HG02884 (cell line): Measurements from ENCODE around the gene FER.
"Not testable (repeated sequence)": the region's sequence is repeated elsewhere in the genome, so short reads cannot be mapped to it uniquely, and the experiment has no call there.

ENCODE experiments used
- ATAC-seq: cut with Tn5 transposase; IDR thresholded peaks from one replicate; pipeline ENCODE4 v1.9.1; 2021; ENCODE audit warnings: mild to moderate bottlenecking, moderate library complexity; ENCODE audit not compliant: unreplicated experiment

FER gene

DNA sequence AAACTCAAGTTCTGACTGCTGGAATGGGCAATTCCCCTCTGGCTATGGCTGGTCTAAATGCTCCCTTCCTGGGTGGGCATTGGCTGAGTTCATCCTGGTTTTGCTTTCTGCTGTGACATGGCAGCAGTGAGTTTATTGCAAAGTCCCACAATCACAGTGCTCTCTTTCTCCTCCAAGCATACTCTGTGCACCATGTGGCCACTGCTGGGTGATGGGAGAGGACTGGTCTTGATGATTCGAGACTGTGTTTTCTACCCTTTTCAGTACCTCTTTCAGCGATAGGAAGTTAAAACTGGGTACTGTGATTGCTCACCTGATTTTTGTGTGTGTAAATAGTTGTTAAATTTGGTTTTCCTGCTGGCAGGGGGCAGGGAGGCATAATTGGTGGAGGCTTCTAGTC, 49.7 kb downstream of the FER start:
- ATAC-seq: no peak

GRCh38 chr5:108797986-108798385, 50.3 kb downstream of the FER start:
- ATAC-seq: no peak

GRCh38 chr5:108798513-108799265, 51.0 kb downstream of the FER start:
- no peak for ATAC-seq

DNA sequence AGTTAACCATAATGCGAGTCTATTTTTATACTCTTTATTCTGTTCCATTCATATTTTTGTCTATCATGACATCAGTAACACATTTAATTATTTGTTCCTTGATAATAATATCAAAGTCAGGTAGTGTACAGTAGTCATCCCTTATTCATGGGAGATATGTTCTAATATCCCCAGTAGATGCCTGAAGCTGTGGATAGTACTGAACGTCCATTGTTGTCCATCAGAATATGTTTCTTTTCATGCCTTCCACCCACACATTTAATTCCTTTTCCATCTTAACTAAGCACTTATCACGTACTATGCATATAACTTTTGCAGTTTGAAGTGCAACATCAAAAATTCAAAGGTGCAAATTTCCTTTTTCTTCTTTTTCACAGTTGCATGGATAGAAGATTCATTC, 53.6 kb downstream of the FER start:
- ATAC-seq: no peak

DNA sequence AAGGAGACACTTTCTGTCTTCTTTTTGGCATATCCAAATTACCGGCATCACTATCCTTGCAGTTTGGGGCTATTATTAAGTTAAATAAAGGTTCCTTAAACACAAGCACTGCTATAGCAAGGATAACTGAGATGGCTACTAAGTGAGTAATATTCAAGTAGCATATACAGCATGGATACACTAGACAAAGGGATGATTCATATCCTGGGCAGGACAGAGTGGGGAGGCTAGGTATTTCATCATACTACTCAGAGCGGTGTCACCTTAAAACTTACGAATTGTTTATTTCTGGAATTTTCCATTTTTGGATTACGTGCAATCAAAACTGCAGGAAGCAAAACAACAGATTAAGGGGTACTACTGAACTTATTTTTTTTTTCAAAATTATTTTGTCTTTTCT, 54.1 kb downstream of the FER start:
- no peak for ATAC-seq

- no peak for ATAC-seq
Observed at GRCh38 chr5:108810717-108811116, 63.0 kb downstream of the FER start.

DNA sequence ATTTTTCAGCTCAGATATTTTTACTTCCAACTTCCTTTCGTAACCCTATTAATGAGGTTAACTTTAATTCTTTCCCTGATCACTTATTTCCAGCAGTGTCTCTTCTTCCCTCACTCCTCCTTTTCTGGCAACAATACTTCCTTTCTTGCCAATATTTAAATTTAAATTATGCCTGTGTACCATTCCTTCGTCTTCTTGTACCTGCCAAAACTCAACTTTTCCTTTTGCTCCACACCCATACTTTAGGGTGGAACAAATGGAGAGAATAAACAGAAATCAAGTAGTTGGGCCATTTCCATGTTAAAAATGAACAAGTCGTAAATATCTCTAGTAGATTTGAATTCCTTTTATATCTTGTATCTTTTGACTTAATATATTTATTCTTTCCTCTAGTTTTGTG, 66.0 kb downstream of the FER start:
- ATAC-seq: no peak

- no peak for ATAC-seq
Observed at GRCh38 chr5:108814551-108814950, 66.9 kb downstream of the FER start.

DNA sequence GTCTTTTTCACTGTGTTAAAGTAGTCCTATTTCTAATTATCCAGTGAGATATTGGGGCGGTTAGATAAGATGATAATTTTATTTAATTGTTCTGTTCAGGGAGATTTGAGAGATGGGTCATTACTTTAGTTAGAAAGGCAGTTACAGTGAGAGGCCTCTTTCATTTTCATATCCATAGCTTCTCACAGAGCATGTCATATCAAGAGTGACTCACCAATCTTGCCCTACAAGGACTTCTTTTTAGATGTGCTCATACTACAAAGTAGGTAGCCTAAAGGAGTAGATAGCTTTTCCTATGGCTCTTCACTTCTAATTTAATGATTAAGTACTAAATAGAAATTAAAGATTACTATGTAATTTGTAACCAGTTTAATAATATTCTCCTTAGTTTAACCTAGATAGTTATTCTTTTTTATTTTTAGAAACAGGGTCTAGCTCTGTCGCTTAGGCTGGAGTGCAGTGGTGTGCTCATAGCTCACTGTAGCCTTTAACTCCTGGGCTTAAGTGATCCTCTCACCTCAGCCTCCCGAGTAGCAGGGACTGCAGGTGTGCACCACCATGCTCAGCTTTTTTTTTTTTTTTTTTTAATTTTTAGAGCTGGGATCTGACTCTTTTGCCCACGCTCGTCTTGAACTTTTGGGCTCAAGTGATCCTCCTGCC, 71.0 kb downstream of the FER start:
- peak; percentile 99 for ATAC-seq

DNA sequence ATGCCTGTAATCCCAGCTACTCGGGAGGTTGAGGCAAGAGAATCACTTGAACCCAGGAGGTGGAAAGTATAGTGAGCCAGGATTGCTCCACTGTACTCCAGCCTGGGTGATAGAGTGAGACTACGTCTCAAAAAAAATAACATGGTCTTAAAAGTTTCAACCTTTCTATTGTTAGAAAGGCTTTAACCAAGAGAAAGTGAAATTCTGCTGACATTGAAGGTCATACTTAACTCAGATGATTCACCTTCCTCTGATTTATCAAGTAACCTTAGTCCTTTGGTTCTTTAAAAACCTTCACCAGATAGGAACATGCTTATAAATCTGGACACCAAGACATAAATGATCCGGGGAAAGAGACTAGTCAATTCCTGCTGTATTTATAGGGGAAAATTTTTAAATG, 73.3 kb downstream of the FER start:
- no peak for ATAC-seq

GRCh38 chr5:108822211-108822947, 74.7 kb downstream of the FER start:
- no peak for ATAC-seq

GRCh38 chr5:108827131-108827530, 79.4 kb downstream of the FER start:
- no peak for ATAC-seq

DNA sequence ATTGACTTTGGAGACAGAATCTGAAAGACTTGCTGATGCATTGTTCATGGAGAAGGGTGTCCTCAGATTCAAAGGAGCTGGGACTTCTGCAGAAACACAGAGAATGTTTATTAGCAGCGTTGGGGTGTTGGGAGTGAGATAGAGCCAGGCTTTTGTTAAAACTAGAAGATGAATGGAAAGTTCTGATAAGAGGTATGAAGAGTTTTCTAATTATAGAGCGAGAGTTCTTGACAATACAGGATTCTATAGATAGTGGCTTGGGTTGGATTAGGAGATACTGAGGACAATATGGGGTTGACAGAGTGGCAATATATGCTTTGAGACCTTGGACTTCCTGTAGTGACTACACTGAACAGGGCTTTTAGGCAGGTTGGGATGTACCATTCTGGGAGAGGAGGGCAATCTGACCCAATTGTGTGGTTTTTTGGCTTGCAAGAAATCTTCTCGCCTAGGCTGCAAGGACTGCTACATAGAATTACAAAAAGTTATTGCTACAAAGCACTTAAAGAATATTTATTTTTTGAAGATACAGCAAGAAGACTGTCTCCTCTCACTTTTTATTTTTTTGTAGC, 83.1 kb downstream of the FER start:
- ATAC-seq: no peak

DNA sequence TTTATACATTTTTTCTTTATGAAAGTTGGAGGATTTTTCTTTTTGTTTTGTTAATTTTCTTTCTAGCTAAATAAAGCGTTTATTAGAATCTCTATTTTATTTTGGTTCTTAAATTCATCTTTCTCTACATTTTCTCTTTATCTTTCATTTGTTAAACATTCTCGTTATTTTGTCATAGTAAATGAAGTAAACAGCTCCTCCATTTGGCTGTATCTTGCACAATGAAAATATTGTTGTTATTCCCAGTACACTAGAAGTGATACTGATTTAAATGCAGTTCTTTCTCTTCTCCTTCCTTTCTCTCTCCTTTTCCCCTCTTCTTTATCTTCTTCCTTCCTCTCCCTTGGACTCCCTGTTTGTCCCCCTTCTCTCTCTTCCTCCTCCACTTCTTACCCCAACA, 88.8 kb downstream of the FER start:
- no peak for ATAC-seq

GRCh38 chr5:108842260-108842941, 94.7 kb downstream of the FER start:
- not testable (repeated sequence) for ATAC-seq

- ATAC-seq: not testable (repeated sequence)
Observed at GRCh38 chr5:108851129-108851528, 103.4 kb downstream of the FER start.

DNA sequence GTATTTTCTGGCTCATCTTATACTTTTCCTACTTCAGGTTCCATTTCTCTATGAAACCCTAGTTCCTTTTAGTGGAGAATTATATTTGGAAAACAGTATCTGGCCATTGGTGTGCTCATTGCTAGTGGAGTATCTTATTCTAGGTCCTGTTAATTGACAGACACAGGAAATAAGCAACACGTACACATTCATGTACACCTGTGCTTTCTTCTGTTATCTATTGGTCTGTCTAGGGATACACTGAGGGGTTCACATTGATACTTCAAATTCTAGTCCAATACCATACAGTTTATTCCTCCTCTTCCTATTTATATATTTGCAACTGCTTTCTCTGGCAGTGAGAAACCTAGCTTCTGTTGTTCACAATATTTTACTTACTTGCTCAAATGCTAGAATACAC, 110.2 kb downstream of the FER start:
- no peak for ATAC-seq

GRCh38 chr5:108858959-108859358, 111.3 kb downstream of the FER start:
- ATAC-seq: peak; percentile 91

- ATAC-seq: no peak
Observed at GRCh38 chr5:108862211-108862610, 114.5 kb downstream of the FER start.

DNA sequence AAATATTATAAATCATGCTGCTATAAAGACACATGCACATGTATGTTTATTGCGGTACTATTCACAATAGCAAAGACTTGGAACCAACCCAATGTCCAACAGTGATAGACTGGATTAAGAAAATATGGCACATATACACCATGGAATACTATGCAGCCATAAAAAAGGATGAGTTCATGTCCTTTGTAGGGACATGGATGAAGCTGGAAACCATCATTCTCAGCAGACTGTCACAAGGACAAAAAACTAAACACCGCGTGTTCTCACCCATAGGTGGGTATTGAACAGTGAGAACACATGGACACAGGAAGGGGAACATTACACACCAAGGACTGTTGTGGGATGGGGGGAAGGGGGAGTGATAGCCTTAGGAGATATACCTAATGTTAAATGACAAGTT, 118.4 kb downstream of the FER start:
- not testable (repeated sequence) for ATAC-seq

DNA sequence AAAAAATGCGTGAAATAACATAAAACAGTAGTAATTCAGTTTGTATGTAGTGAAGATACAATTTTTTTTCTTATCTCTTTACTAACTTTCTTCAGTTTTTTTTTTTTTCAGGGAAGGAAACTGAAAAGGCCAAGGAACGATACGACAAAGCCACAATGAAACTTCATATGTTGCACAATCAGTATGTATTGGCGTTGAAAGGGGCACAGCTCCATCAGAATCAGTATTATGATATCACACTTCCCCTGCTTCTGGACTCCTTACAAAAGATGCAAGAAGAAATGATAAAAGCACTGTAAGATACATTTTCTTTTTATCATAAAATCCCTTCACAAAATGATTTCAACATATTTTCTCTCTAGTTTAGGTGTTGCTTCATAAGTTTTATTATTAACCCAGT, 120.0 kb downstream of the FER start:
- ATAC-seq: no peak
